ENCODE measurements around the gene IST1. TPM values are rescaled to one million over a fixed set of nuclear protein-coding genes. Genes with fewer than 3 reads are reported as not detected.

The IST1 gene
- total and polyA plus RNA-seq, 10 of the 15 experiments (the other 5 are each of a cell fraction or from before 2014, with no cell fraction given): 97.3 to 293 (median 138) TPM

GRCh38 chr16:71945616-71946015 lies 50.3 kb downstream of the IST1 start:
- no peaks in the 10 kb centered on the region for H3K36me3 ChIP-seq (ENCODE audit: control insufficient read depth in 2 of 2, insufficient read depth in 2 of 2, low read length in 1 of 2)
- H3K4me1 ChIP-seq (ENCODE audit: control insufficient read depth, insufficient read depth, low read length): no peaks in the 10 kb centered on the region
- POLR2A ChIA-PET: no interaction called here
- no peaks in the 10 kb centered on the region for H3K79me2 ChIP-seq (ENCODE audit: control insufficient read depth, insufficient read depth, low read length)
- intact Hi-C loops (cut with micrococcal nuclease; ENCODE audit: unreplicated experiment) (no loop called here), in situ Hi-C loops (cut with MboI) (no loop called here)
- FAIRE-seq (no peak), ATAC-seq (no peak), DNase-seq (ENCODE audit: low read depth, low spot score) (no peak)
- RAD21 ChIA-PET (ENCODE audit: unreplicated experiment): no interaction called here
- no peak overlapping the region for H3K4me2 ChIP-seq (ENCODE audit: control insufficient read depth, insufficient read depth)
- BruUV-seq (replicated peaks): no TSS peak
- WGBS (ENCODE audit: insufficient coverage, insufficient replicate concordance, low lambda C conversion rate, missing lambda C conversion rate): 61% methylated on average over 6 of the region's 6 CpGs
- no peaks in the 10 kb centered on the region for H4K20me1 ChIP-seq (ENCODE audit: control insufficient read depth, insufficient read depth)
- no peaks in the 10 kb centered on the region for H3K27me3 ChIP-seq (replicated peaks in 1 of 2; ENCODE audit: control insufficient read depth in 2 of 2, insufficient read depth in 2 of 2, low read length in 1 of 2)
- no peak overlapping the region for H3K9ac ChIP-seq (ENCODE audit: control insufficient read depth, insufficient read depth, low read length)
- no peak for TF ChIP-seq E4F1 (IDR thresholded peaks at IDR 0.05; ENCODE audit: borderline replicate concordance, partially characterized antibody)
- no peak for TF ChIP-seq FOS (IDR thresholded peaks at IDR 0.05; ENCODE audit: borderline replicate concordance, extremely low read depth, insufficient read length)
- H2AFZ ChIP-seq (ENCODE audit: control insufficient read depth, low read depth, low read length): no peak overlapping the region
- H3K9me3 ChIP-seq (replicated peaks; ENCODE audit: control insufficient read depth, insufficient read depth, low read length): no peaks in the 10 kb centered on the region
- SMC1A ChIA-PET (ENCODE audit: uncharacterized antibody, unreplicated experiment): no interaction called here
- H3K4me3 ChIP-seq: no peak overlapping the region
- CTCF ChIA-PET: no interaction called here
- no peak overlapping the region for H3K27ac ChIP-seq (ENCODE audit: control insufficient read depth, insufficient read depth)

- ChIA-PET RAD21 (ENCODE audit: unreplicated experiment) (no interaction called here), SMC1A (ENCODE audit: uncharacterized antibody, unreplicated experiment) (no interaction called here), POLR2A (no interaction called here), CTCF (no interaction called here)
- Histone ChIP-seq H3K4me2 (ENCODE audit: control insufficient read depth, insufficient read depth) (no peak overlapping the region), H3K4me3 (no peak overlapping the region), H3K9me3 (replicated peaks; ENCODE audit: control insufficient read depth, insufficient read depth, low read length) (no peaks in the 10 kb centered on the region; the same call in 1 of the 3 replicates), H3K36me3 (ENCODE audit: control insufficient read depth in 2 of 2, insufficient read depth in 2 of 2, low read length in 1 of 2) (no peaks in the 10 kb centered on the region), H2AFZ (ENCODE audit: control insufficient read depth, low read depth, low read length) (no peak overlapping the region), H3K9ac (ENCODE audit: control insufficient read depth, insufficient read depth, low read length) (no peak overlapping the region), H3K79me2 (ENCODE audit: control insufficient read depth, insufficient read depth, low read length) (no peaks in the 10 kb centered on the region), H3K27ac (ENCODE audit: control insufficient read depth, insufficient read depth) (no peak overlapping the region), H3K4me1 (ENCODE audit: control insufficient read depth, insufficient read depth, low read length) (peaks cover 13% of the 10 kb centered on the region), H3K27me3 (replicated peaks in 1 of 2; ENCODE audit: control insufficient read depth in 2 of 2, insufficient read depth in 2 of 2, low read length in 1 of 2) (no peaks in the 10 kb centered on the region), H4K20me1 (ENCODE audit: control insufficient read depth, insufficient read depth) (no peaks in the 10 kb centered on the region)
- no peak for ATAC-seq
- no peak for DNase-seq (ENCODE audit: low read depth, low spot score)
- FAIRE-seq: no peak
- in situ Hi-C loops (cut with MboI) (no loop called here), intact Hi-C loops (cut with micrococcal nuclease; ENCODE audit: unreplicated experiment) (no loop called here)
- BruUV-seq (replicated peaks): no TSS peak
- 36% methylated on average over 5 of the region's 5 CpGs for WGBS (ENCODE audit: insufficient coverage, insufficient replicate concordance, low lambda C conversion rate, missing lambda C conversion rate)
- TF ChIP-seq KLF5 (IDR thresholded peaks at IDR 0.05; ENCODE audit: partially characterized antibody) (no peak), RELA (IDR thresholded peaks at IDR 0.05; ENCODE audit: borderline replicate concordance, partially characterized antibody) (no peak), GABPA (IDR thresholded peaks at IDR 0.05; ENCODE audit: low read depth) (no peak), BRCA1 (IDR thresholded peaks at IDR 0.05; ENCODE audit: low read depth, low read length) (no peak), SMAD1 (IDR thresholded peaks at IDR 0.05; ENCODE audit: low read depth, partially characterized antibody) (no peak), ZBTB33 (IDR thresholded peaks at IDR 0.05) (no peak), IRF3 (IDR thresholded peaks at IDR 0.05) (no peak), HDAC6 (IDR thresholded peaks at IDR 0.05; ENCODE audit: unreplicated experiment) (no peak), ATF7 (IDR thresholded peaks at IDR 0.05; ENCODE audit: low read depth) (no peak), CHD2 (IDR thresholded peaks at IDR 0.05; ENCODE audit: borderline replicate concordance, low read depth, low read length) (no peak)
Observed at GRCh38 chr16:71952825-71953224, 57.5 kb downstream of the IST1 start.

All from GM12878 (cell line).